ENCODE measurements around the gene KCNJ5. TPM values are rescaled to one million over a fixed set of nuclear protein-coding genes. Genes with fewer than 3 reads are reported as not detected.

Gene KCNJ5
- total RNA-seq, 4 donors from 2014 or later = 0.31 to 3.2 (median 0.71) TPM

- no peak for TF ChIP-seq POLR2A (IDR thresholded peaks at IDR 0.05)
- no peak for TF ChIP-seq POLR2AphosphoS5 (IDR thresholded peaks at IDR 0.05)
- TF ChIP-seq, protein P1, sequence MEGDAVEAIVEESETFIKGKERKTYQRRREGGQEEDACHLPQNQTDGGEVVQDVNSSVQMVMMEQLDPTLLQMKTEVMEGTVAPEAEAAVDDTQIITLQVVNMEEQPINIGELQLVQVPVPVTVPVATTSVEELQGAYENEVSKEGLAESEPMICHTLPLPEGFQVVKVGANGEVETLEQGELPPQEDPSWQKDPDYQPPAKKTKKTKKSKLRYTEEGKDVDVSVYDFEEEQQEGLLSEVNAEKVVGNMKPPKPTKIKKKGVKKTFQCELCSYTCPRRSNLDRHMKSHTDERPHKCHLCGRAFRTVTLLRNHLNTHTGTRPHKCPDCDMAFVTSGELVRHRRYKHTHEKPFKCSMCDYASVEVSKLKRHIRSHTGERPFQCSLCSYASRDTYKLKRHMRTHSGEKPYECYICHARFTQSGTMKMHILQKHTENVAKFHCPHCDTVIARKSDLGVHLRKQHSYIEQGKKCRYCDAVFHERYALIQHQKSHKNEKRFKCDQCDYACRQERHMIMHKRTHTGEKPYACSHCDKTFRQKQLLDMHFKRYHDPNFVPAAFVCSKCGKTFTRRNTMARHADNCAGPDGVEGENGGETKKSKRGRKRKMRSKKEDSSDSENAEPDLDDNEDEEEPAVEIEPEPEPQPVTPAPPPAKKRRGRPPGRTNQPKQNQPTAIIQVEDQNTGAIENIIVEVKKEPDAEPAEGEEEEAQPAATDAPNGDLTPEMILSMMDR (IDR thresholded peaks at IDR 0.05) = no peak
- TF ChIP-seq EP300 (IDR thresholded peaks at IDR 0.05) = no peak
- Histone ChIP-seq H3K9me3 (no peaks in the 10 kb centered on the region), H3K36me3 (no peaks in the 10 kb centered on the region), H3K27ac (no peak overlapping the region), H3K27me3 (no peaks in the 10 kb centered on the region), H3K4me3 (no peak overlapping the region), H3K4me1 (no peaks in the 10 kb centered on the region)
- no peak for ATAC-seq
- 90 to 100% methylated on average over 1 to 2 of the region's 2 CpGs for WGBS, 2 donors (ENCODE audit: low coverage in 1 of 2)
Measured at GRCh38 chr11:128961645-128962044, 70.5 kb downstream of the KCNJ5 start.

GRCh38 chr11:128962896-128963295 lies 71.7 kb downstream of the KCNJ5 start:
- Histone ChIP-seq H3K27me3 (no peaks in the 10 kb centered on the region), H3K4me3 (no peak overlapping the region), H3K9me3 (no peaks in the 10 kb centered on the region), H3K27ac (no peak overlapping the region), H3K4me1 (no peaks in the 10 kb centered on the region), H3K36me3 (no peaks in the 10 kb centered on the region)
- no peak for TF ChIP-seq POLR2A (IDR thresholded peaks at IDR 0.05)
- no peak for TF ChIP-seq EP300 (IDR thresholded peaks at IDR 0.05)
- TF ChIP-seq POLR2AphosphoS5 (IDR thresholded peaks at IDR 0.05) = no peak
- TF ChIP-seq, protein P1 (IDR thresholded peaks at IDR 0.05) = no peak
- 66 to 79% methylated on average over 5 of the region's 5 CpGs for WGBS, 2 donors (ENCODE audit: low coverage in 1 of 2)
- no peak for ATAC-seq

DNA sequence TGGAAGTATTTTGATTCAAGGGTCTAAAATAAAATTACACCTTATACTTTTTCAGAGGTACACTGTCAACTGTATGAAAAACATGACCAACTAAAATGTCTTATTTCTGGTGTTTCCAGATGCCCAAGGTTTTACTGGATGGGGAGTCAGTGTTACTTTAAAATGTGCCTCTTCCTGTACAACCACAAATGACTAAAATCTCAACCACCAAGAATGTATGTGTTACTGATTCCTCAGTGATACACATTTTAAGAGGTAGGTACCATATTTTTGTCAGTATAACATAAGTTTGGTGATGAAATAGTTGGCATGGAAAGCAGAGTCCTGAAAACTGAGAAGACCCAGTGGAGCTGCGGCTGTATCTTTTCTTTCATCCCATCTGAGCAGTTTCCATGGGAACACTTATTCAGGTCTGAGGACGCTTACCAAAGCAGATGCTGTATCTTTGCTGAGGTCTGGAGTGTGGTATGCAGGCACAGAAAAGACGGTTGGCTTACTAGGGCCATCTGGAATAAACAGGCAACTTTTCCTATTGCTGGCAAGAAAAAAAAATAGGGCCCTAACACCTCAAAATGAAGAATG lies 72.7 kb downstream of the KCNJ5 start:
- no peaks in the 10 kb centered on the region for H3K9me3 ChIP-seq
- no peak overlapping the region for H3K4me3 ChIP-seq
- no peaks in the 10 kb centered on the region for H3K27me3 ChIP-seq
- peaks cover 0 to 9% of the 10 kb centered on the region in 2 donors for H3K36me3 ChIP-seq
- no peak overlapping the region for H3K27ac ChIP-seq
- ATAC-seq = no peak
- WGBS, 2 donors (ENCODE audit: low coverage in 1 of 2) = 83 to 84% methylated on average over 3 of the region's 3 CpGs
- TF ChIP-seq, protein P1 (IDR thresholded peaks at IDR 0.05) = no peak
- no peak for TF ChIP-seq POLR2AphosphoS5 (IDR thresholded peaks at IDR 0.05)
- no peak for TF ChIP-seq EP300 (IDR thresholded peaks at IDR 0.05)
- no peak for TF ChIP-seq POLR2A (IDR thresholded peaks at IDR 0.05)
- no peaks in the 10 kb centered on the region for H3K4me1 ChIP-seq

- no peak for ATAC-seq
- 83 to 87% methylated on average over 3 of the region's 7 CpGs for WGBS, 2 donors (ENCODE audit: low coverage in 1 of 2)
- H3K27ac ChIP-seq = no peak overlapping the region
- no peaks in the 10 kb centered on the region for H3K4me1 ChIP-seq
- no peaks in the 10 kb centered on the region for H3K9me3 ChIP-seq
- TF ChIP-seq EP300 (IDR thresholded peaks at IDR 0.05) (no peak), POLR2AphosphoS5 (IDR thresholded peaks at IDR 0.05) (no peak), POLR2A (IDR thresholded peaks at IDR 0.05) (no peak)
- TF ChIP-seq, protein P1 (IDR thresholded peaks at IDR 0.05) = no peak
- no peaks in the 10 kb centered on the region for H3K27me3 ChIP-seq
- H3K4me3 ChIP-seq = no peak overlapping the region
- peaks cover 0 to 15% of the 10 kb centered on the region in 2 donors for H3K36me3 ChIP-seq
Measured at GRCh38 chr11:128964463-128964930, 73.3 kb downstream of the KCNJ5 start.

DNA sequence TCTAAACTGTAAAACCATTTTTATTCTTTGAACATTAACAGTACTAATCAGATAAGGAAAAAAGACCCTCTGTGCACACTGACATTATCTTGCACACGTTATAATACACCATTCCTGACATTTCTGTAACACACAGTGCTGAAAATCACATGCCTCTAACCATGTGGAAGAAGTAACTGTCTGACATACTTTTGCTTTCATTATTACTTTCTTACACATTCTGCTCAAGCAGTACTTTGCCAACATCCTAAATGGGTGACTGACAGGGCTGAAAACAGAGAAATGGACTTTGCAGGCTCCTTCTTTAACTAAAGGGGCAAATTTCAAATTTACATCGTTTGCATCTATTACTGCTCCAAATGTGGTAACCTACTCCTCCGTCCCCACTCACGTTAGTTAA lies 74.3 kb downstream of the KCNJ5 start:
- H3K27ac ChIP-seq = no peak overlapping the region
- H3K4me1 ChIP-seq = no peaks in the 10 kb centered on the region
- no peaks in the 10 kb centered on the region for H3K9me3 ChIP-seq
- ATAC-seq = no peak
- no peaks in the 10 kb centered on the region for H3K27me3 ChIP-seq
- TF ChIP-seq, protein P1 (IDR thresholded peaks at IDR 0.05) = no peak
- TF ChIP-seq EP300 (IDR thresholded peaks at IDR 0.05) (no peak), POLR2A (IDR thresholded peaks at IDR 0.05) (no peak), POLR2AphosphoS5 (IDR thresholded peaks at IDR 0.05) (no peak)
- WGBS, 2 donors (ENCODE audit: low coverage in 1 of 2) = 48 to 57% methylated on average over 4 of the region's 4 CpGs
- H3K4me3 ChIP-seq = no peak overlapping the region
- H3K36me3 ChIP-seq = peaks cover 0 to 25% of the 10 kb centered on the region in 2 donors
